BLaER1 (cell line): ENCODE measurements around the gene ZNF414.

Source experiments
- H3K27ac ChIP-seq: shearing (Covaris generic); formaldehyde crosslinking; 2 replicates; pipeline ENCODE4 v1.8.1; 2022
- H3K27me3 ChIP-seq: shearing (Covaris generic); formaldehyde crosslinking; 2 replicates; pipeline ENCODE4 v1.8.1; 2022
- H3K36me3 ChIP-seq: shearing (Covaris generic); formaldehyde crosslinking; 2 replicates; pipeline ENCODE4 v1.8.1; 2022
- H3K4me1 ChIP-seq: shearing (Covaris generic); formaldehyde crosslinking; 2 replicates; pipeline ENCODE4 v1.8.1; 2022
- H3K4me2 ChIP-seq: shearing (Covaris generic); formaldehyde crosslinking; 2 replicates; pipeline ENCODE4 v1.8.1; 2022
- H3K4me3 ChIP-seq: shearing (Covaris generic); formaldehyde crosslinking; 2 replicates; pipeline ENCODE4 v1.8.1; 2022
- H3K9ac ChIP-seq: shearing (Covaris generic); formaldehyde crosslinking; 2 replicates; pipeline ENCODE4 v1.8.1; 2022
- H3K9me3 ChIP-seq: shearing (Covaris generic); formaldehyde crosslinking; 2 replicates; pipeline ENCODE4 v1.8.1; 2022
- H4K20me1 ChIP-seq: shearing (Covaris generic); formaldehyde crosslinking; 2 replicates; pipeline ENCODE4 v1.8.1; 2022
- Cebpa-rat ChIP-seq: shearing (Covaris generic); IDR thresholded peaks from 2 replicates; pipeline ENCODE4 v1.8.1; 2022

ZNF414 gene

GRCh38 chr19:8506402-8506957 lies 7.5 kb downstream of the ZNF414 start:
- Histone ChIP-seq H3K9ac (peak overlapping the region; percentile 80; the same call in 1 of the 2 replicates), H3K27ac (peak overlapping the region; percentile 85)
- no peak for TF ChIP-seq Cebpa-rat

GRCh38 chr19:8505680-8506401 lies 8.1 kb downstream of the ZNF414 start:
- Histone ChIP-seq H3K27ac (peak overlapping the region; percentile 85), H3K27me3 (no peaks in the 10 kb centered on the region), H4K20me1 (no peaks in the 10 kb centered on the region), H3K9ac (peak overlapping the region; percentile 80), H3K4me2 (peak overlapping the region; percentile 92), H3K9me3 (no peaks in the 10 kb centered on the region), H3K36me3 (peaks cover 24% of the 10 kb centered on the region), H3K4me1 (peaks cover 48% of the 10 kb centered on the region), H3K4me3 (peak overlapping the region; percentile 72)
- no peak for TF ChIP-seq Cebpa-rat

More at GRCh38 chr19:8506402-8506957, 7.5 kb downstream of the ZNF414 start:
- H3K4me2 ChIP-seq = peak overlapping the region; percentile 92
- H4K20me1 ChIP-seq = no peaks in the 10 kb centered on the region
- peaks cover 46% of the 10 kb centered on the region for H3K4me1 ChIP-seq
- no peaks in the 10 kb centered on the region for H3K27me3 ChIP-seq
- H3K9me3 ChIP-seq = no peaks in the 10 kb centered on the region
- H3K36me3 ChIP-seq = peaks cover 30% of the 10 kb centered on the region
- peak overlapping the region; percentile 72 for H3K4me3 ChIP-seq

- TF ChIP-seq Cebpa-rat = no peak
- H3K9ac ChIP-seq = no peak overlapping the region
- peaks cover 56% of the 10 kb centered on the region for H3K4me1 ChIP-seq
- peak overlapping the region; percentile 92 for H3K4me2 ChIP-seq
- H3K9me3 ChIP-seq = no peaks in the 10 kb centered on the region
- H3K27me3 ChIP-seq = no peaks in the 10 kb centered on the region
- no peaks in the 10 kb centered on the region for H4K20me1 ChIP-seq
- no peak overlapping the region for H3K27ac ChIP-seq
- H3K4me3 ChIP-seq = no peak overlapping the region
- peaks cover 15% of the 10 kb centered on the region; the same call in 1 of the 2 replicates for H3K36me3 ChIP-seq
Measured at GRCh38 chr19:8504919-8505318, 9.0 kb downstream of the ZNF414 start.

- H3K27ac ChIP-seq = no peak overlapping the region
- no peaks in the 10 kb centered on the region for H3K9me3 ChIP-seq
- peaks cover 56% of the 10 kb centered on the region for H3K4me1 ChIP-seq
- no peaks in the 10 kb centered on the region for H3K27me3 ChIP-seq
- no peak overlapping the region for H3K4me2 ChIP-seq
- H3K4me3 ChIP-seq = no peak overlapping the region
- no peaks in the 10 kb centered on the region for H4K20me1 ChIP-seq
- peaks cover 9% of the 10 kb centered on the region; the same call in 1 of the 2 replicates for H3K36me3 ChIP-seq
- no peak for TF ChIP-seq Cebpa-rat
- no peak overlapping the region for H3K9ac ChIP-seq
Measured at GRCh38 chr19:8504171-8504570, 9.8 kb downstream of the ZNF414 start.

GRCh38 chr19:8503510-8503909 lies 10.5 kb downstream of the ZNF414 start:
- peaks cover 56% of the 10 kb centered on the region for H3K4me1 ChIP-seq
- 0 out of 2 replicates have a peak overlapping the region, but pooled peaks have one; percentile 12 for H3K27ac ChIP-seq
- H3K9me3 ChIP-seq = no peaks in the 10 kb centered on the region
- no peak for TF ChIP-seq Cebpa-rat
- H3K36me3 ChIP-seq = 0 out of 2 replicates have a peak, but pooled peaks cover 6% of the 10 kb centered on the region
- peak overlapping the region; percentile 76 for H3K4me2 ChIP-seq
- H3K9ac ChIP-seq = no peak overlapping the region
- no peak overlapping the region for H3K4me3 ChIP-seq
- no peaks in the 10 kb centered on the region for H3K27me3 ChIP-seq
- no peaks in the 10 kb centered on the region for H4K20me1 ChIP-seq

GRCh38 chr19:8501981-8502380 lies 12.0 kb downstream of the ZNF414 start:
- TF ChIP-seq Cebpa-rat = no peak
- Histone ChIP-seq H3K4me1 (peaks cover 56% of the 10 kb centered on the region), H3K4me2 (peak overlapping the region; percentile 59), H3K36me3 (0 out of 2 replicates have a peak, but pooled peaks cover under 1% of the 10 kb centered on the region), H3K4me3 (no peak overlapping the region), H3K27me3 (no peaks in the 10 kb centered on the region), H4K20me1 (no peaks in the 10 kb centered on the region), H3K9ac (no peak overlapping the region), H3K27ac (0 out of 2 replicates have a peak overlapping the region, but pooled peaks have one; percentile 24), H3K9me3 (no peaks in the 10 kb centered on the region)

GRCh38 chr19:8501516-8501915 lies 12.5 kb downstream of the ZNF414 start:
- no peak for TF ChIP-seq Cebpa-rat
- Histone ChIP-seq H3K4me3 (no peak overlapping the region), H3K27ac (0 out of 2 replicates have a peak overlapping the region, but pooled peaks have one; percentile 24), H3K27me3 (no peaks in the 10 kb centered on the region), H3K9me3 (no peaks in the 10 kb centered on the region), H4K20me1 (no peaks in the 10 kb centered on the region), H3K4me1 (peaks cover 53% of the 10 kb centered on the region), H3K9ac (no peak overlapping the region), H3K4me2 (peak overlapping the region; percentile 59), H3K36me3 (no peaks in the 10 kb centered on the region)

GRCh38 chr19:8500158-8500557 lies 13.8 kb downstream of the ZNF414 start:
- Histone ChIP-seq H3K9me3 (no peaks in the 10 kb centered on the region), H3K9ac (no peak overlapping the region), H3K4me1 (peaks cover 47% of the 10 kb centered on the region), H3K27ac (peak overlapping the region; percentile 38; the same call in 1 of the 2 replicates), H3K4me3 (no peak overlapping the region), H3K4me2 (peak overlapping the region; percentile 39), H3K27me3 (no peaks in the 10 kb centered on the region), H4K20me1 (no peaks in the 10 kb centered on the region), H3K36me3 (no peaks in the 10 kb centered on the region)
- TF ChIP-seq Cebpa-rat = no peak

- H3K4me1 ChIP-seq = peaks cover 49% of the 10 kb centered on the region
- no peak overlapping the region for H3K27ac ChIP-seq
- H4K20me1 ChIP-seq = no peaks in the 10 kb centered on the region
- no peak for TF ChIP-seq Cebpa-rat
- no peaks in the 10 kb centered on the region for H3K27me3 ChIP-seq
- no peaks in the 10 kb centered on the region for H3K36me3 ChIP-seq
- no peak overlapping the region for H3K9ac ChIP-seq
- no peak overlapping the region for H3K4me3 ChIP-seq
- no peak overlapping the region for H3K4me2 ChIP-seq
- no peaks in the 10 kb centered on the region for H3K9me3 ChIP-seq
Measured at GRCh38 chr19:8499048-8499833, 14.7 kb downstream of the ZNF414 start.

GRCh38 chr19:8498295-8498694 lies 15.7 kb downstream of the ZNF414 start:
- H3K27ac ChIP-seq = no peak overlapping the region
- no peak for TF ChIP-seq Cebpa-rat
- H3K36me3 ChIP-seq = no peaks in the 10 kb centered on the region
- peaks cover 50% of the 10 kb centered on the region for H3K4me1 ChIP-seq
- no peak overlapping the region for H3K4me3 ChIP-seq
- H3K27me3 ChIP-seq = no peaks in the 10 kb centered on the region
- H3K9me3 ChIP-seq = no peaks in the 10 kb centered on the region
- H3K9ac ChIP-seq = no peak overlapping the region
- H3K4me2 ChIP-seq = no peak overlapping the region
- H4K20me1 ChIP-seq = no peaks in the 10 kb centered on the region
